Panc1 (cell line): Measurements from ENCODE around the gene FZR1. TPM values are rescaled to one million over a fixed set of nuclear protein-coding genes. Genes with fewer than 3 reads are reported as not detected.

Source experiments
- ATAC-seq: fragments of 200-7000 bp; cut with Tn5 transposase; 2 replicates; pipeline ENCODE4 v1.9.1; 2020; ENCODE audit warnings: mild to moderate bottlenecking, moderate library complexity
- BruUV-seq: library from RNA; stranded (reverse); fragments of 400-500 nt; replicated peaks from 2 replicates; lab custom pipeline; 2021; lab: Mats Ljungman, UMichigan
- CTCF ChIA-PET: fragments of 300-600 bp; sonication (Branson Sonifier 250); formaldehyde crosslinking; loops from one replicate; lab custom pipeline; 2022; ENCODE audit warnings: antibody characterized with exemption; lab: Charles Lee
- POLR2A ChIA-PET: fragments of 300-600 bp; sonication (Branson Sonifier 250); formaldehyde crosslinking; loops from one replicate; lab custom pipeline; 2022; ENCODE audit warnings: antibody characterized with exemption; lab: Charles Lee
- DNase-seq: peaks from one replicate; pipeline ENCODE4 v3.0.0-alpha.2; 2010; ENCODE audit warnings: low read depth, low spot score
- H3K27ac ChIP-seq: 2 replicates; pipeline ENCODE4 v1.5.1; 2011; ENCODE audit warnings: mild to moderate bottlenecking, low read length, inconsistent platforms
- H3K27me3 ChIP-seq: fragments of 200-500 bp; sonication (Bioruptor generic); 2 replicates; pipeline ENCODE4 v1.6.0; 2014; ENCODE audit warnings: low read length, inconsistent platforms; ENCODE audit not compliant: control insufficient read depth, insufficient read depth
- H3K36me3 ChIP-seq: fragments of 200-500 bp; sonication (Bioruptor generic); 2 replicates; pipeline ENCODE4 v1.5.1; 2014; ENCODE audit warnings: inconsistent platforms, mild to moderate bottlenecking, low read length, moderate library complexity; ENCODE audit not compliant: control insufficient read depth, insufficient read depth
- H3K4me1 ChIP-seq: 2 replicates; pipeline ENCODE4 v1.5.1; 2011; ENCODE audit warnings: inconsistent platforms, mild to moderate bottlenecking, low read length, moderate library complexity; ENCODE audit not compliant: control insufficient read depth, insufficient read depth
- H3K4me3 ChIP-seq, 2 experiments: 2 replicates each; pipeline ENCODE4 v1.5.1; 2011 to 2012; ENCODE audit warnings: low read depth in 2 of 2, low read length in 2 of 2, mild to moderate bottlenecking in 2 of 2, inconsistent platforms in 1 of 2, moderate library complexity in 1 of 2
- H3K9me3 ChIP-seq: fragments of 200-500 bp; sonication (Bioruptor generic); 2 replicates; pipeline ENCODE4 v1.5.1; 2014; ENCODE audit warnings: low read depth, mild to moderate bottlenecking, inconsistent platforms, low read length, moderate library complexity; ENCODE audit not compliant: control insufficient read depth, insufficient read depth
- CTCF ChIP-seq: fragments of 450-650 bp; IDR thresholded peaks from 2 replicates; pipeline ENCODE4 v1.5.1; 2017; ENCODE audit warnings: mild to moderate bottlenecking
- POLR2AphosphoS5 ChIP-seq: IDR thresholded peaks from 2 replicates; pipeline ENCODE4 v1.6.1; 2012; ENCODE audit warnings: mild to moderate bottlenecking, low read depth, low read length, moderate library complexity
- SIN3A ChIP-seq: IDR thresholded peaks from 2 replicates; pipeline ENCODE4 v1.6.1; 2012; ENCODE audit warnings: low read depth, mild to moderate bottlenecking, low read length, moderate library complexity, borderline replicate concordance; ENCODE audit not compliant: insufficient read depth
- TCF7L2 ChIP-seq: IDR thresholded peaks from 2 replicates; pipeline ENCODE4 v1.6.1; 2011; ENCODE audit warnings: mild to moderate bottlenecking, low read depth, low read length, inconsistent platforms
- in situ Hi-C: cut with HindIII; loops from 2 replicates; pipeline ENCODE4 v1.10.0; 2016; ENCODE audit warnings: low sequenced_read_pairs, low pct_unique_long_range_greater_than_20kb
- intact Hi-C: fragments of 100-400 bp; cut with micrococcal nuclease; formaldehyde crosslinking; loops from one replicate; pipeline ENCODE4 v1.10.0; 2022; ENCODE audit not compliant: unreplicated experiment
- total RNA-seq: library from RNA; stranded (reverse); gene quantifications from one replicate; pipeline ENCODE4 v1.2.1, GENCODE V29; 2021; ENCODE audit not compliant: unreplicated experiment
- TF ChIP-seq, protein P1 (sequence below), 2 experiments: IDR thresholded peaks; 2 replicates each; pipeline ENCODE4 v1.6.1; 2011 to 2012; ENCODE audit warnings: low read depth in 2 of 2, control low read depth in 1 of 2, low read length in 1 of 2, mild to moderate bottlenecking in 1 of 2, moderate library complexity in 1 of 2; ENCODE audit not compliant: insufficient read depth in 1 of 2

Gene FZR1
- total RNA-seq, 1 experiment from 2014 or later: 48.7 TPM

- BruUV-seq: no TSS peak
- ChIA-PET POLR2A (no interaction called here), CTCF (no interaction called here)
- ATAC-seq (no peak), DNase-seq (no peak)
- no peak overlapping the region for H3K27ac ChIP-seq
- in situ Hi-C loops (no loop called here), intact Hi-C loops (no loop called here)
- no peaks in the 10 kb centered on the region for H3K9me3 ChIP-seq
- no peak for TF ChIP-seq CTCF
- TF ChIP-seq SIN3A: no peak
- no peak for TF ChIP-seq TCF7L2
- no peak for TF ChIP-seq POLR2AphosphoS5
- TF ChIP-seq, protein P1, sequence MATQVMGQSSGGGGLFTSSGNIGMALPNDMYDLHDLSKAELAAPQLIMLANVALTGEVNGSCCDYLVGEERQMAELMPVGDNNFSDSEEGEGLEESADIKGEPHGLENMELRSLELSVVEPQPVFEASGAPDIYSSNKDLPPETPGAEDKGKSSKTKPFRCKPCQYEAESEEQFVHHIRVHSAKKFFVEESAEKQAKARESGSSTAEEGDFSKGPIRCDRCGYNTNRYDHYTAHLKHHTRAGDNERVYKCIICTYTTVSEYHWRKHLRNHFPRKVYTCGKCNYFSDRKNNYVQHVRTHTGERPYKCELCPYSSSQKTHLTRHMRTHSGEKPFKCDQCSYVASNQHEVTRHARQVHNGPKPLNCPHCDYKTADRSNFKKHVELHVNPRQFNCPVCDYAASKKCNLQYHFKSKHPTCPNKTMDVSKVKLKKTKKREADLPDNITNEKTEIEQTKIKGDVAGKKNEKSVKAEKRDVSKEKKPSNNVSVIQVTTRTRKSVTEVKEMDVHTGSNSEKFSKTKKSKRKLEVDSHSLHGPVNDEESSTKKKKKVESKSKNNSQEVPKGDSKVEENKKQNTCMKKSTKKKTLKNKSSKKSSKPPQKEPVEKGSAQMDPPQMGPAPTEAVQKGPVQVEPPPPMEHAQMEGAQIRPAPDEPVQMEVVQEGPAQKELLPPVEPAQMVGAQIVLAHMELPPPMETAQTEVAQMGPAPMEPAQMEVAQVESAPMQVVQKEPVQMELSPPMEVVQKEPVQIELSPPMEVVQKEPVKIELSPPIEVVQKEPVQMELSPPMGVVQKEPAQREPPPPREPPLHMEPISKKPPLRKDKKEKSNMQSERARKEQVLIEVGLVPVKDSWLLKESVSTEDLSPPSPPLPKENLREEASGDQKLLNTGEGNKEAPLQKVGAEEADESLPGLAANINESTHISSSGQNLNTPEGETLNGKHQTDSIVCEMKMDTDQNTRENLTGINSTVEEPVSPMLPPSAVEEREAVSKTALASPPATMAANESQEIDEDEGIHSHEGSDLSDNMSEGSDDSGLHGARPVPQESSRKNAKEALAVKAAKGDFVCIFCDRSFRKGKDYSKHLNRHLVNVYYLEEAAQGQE (IDR thresholded peaks at IDR 0.05; ENCODE audit: insufficient read depth in 1 of 2, low read depth in 2 of 2, low read length in 1 of 2): no peak
- H3K4me3 ChIP-seq: no peak overlapping the region
- H3K27me3 ChIP-seq: no peaks in the 10 kb centered on the region
- peaks cover 3% of the 10 kb centered on the region for H3K36me3 ChIP-seq
- no peaks in the 10 kb centered on the region; the same call in none of the 2 replicates for H3K4me1 ChIP-seq
Measured at GRCh38 chr19:3510727-3511126, 4.6 kb downstream of the FZR1 start.

DNA sequence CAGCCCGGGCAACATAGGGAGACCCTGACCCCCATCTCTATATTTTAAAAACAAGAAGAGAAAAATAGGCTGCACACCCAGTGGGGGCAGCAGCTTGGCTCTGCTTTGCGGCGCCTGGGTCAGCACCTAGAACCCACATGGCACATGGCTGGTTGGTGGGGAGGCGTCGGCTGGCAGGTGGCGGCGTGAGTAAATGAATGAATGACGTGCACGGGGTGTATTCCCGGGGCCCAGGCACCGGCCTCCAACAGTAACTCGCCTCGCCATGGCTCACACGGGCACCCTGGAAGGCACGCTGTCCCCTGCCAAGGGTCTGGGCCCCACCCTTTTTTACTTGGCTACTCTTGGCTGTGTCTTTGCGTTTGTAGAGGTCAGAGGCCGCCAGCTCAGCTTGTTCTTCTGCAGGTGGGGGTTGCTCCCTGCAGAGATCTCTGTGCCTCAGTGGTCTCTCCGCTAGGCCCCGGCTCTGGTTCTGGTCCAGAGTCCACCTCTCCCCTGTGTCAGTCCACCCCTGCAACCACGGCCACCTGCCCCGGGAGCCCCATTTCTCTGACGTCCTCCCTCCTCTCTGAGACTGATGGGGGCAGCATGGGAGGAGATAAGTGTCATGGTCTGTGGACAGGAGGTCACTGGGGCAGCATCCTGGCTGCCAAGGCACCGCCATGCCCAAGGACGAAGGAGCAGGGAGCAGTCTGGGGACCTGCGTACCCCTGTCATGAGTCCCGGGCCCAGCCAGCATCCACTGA is 5.6 kb downstream of the FZR1 start:
- in situ Hi-C loops: no loop called here
- H3K9me3 ChIP-seq: no peaks in the 10 kb centered on the region
- ChIA-PET POLR2A (no interaction called here), CTCF (no interaction called here)
- H3K4me3 ChIP-seq: no peak overlapping the region
- DNase-seq (no peak), ATAC-seq (no peak)
- intact Hi-C loops: no loop called here
- H3K27me3 ChIP-seq: no peaks in the 10 kb centered on the region
- H3K36me3 ChIP-seq: peaks cover 1% of the 10 kb centered on the region
- H3K4me1 ChIP-seq: no peaks in the 10 kb centered on the region; the same call in none of the 2 replicates
- no TSS peak for BruUV-seq
- H3K27ac ChIP-seq: no peak overlapping the region
- no peak for TF ChIP-seq CTCF
